Upper lobe of left lung (tissue), 6 donors: Measurements from ENCODE around the gene FGF7. TPM values are rescaled to one million over a fixed set of nuclear protein-coding genes. Genes with fewer than 3 reads are reported as not detected.
"Not testable (repeated sequence)": the region's sequence is repeated elsewhere in the genome, so short reads cannot be mapped to it uniquely, and the experiment has no call there.

Source experiments
- ATAC-seq, 2 donors: fragments of 200-7000 bp; cut with Tn5 transposase; one replicate each; pipeline ENCODE4 v1.9.1; 2022; ENCODE audit warnings: mild to moderate bottlenecking in 2 of 2, moderate library complexity in 2 of 2; ENCODE audit not compliant: low FRiP score in 2 of 2
- DNase-seq, 2 donors: peaks; one replicate each; pipeline ENCODE4 v3.0.0-alpha.2; 2019 to 2020
- H3K27ac ChIP-seq, 4 donors: fragments of 200-600 bp; sonication (generic); one replicate each; pipeline ENCODE4 v1.5.1; 2016 to 2019
- H3K27me3 ChIP-seq, 4 donors: fragments of 200-600 bp; sonication (generic); one replicate each; pipeline ENCODE4 v1.5.1; 2017 to 2019
- H3K36me3 ChIP-seq, 4 donors: fragments of 200-600 bp; sonication (generic); one replicate each; pipeline ENCODE4 v1.5.1; 2016 to 2019
- H3K4me1 ChIP-seq, 4 donors: fragments of 200-600 bp; sonication (generic); one replicate each; pipeline ENCODE4 v1.5.1; 2018 to 2019
- H3K4me3 ChIP-seq, 4 donors: fragments of 200-600 bp; sonication (generic); one replicate each; pipeline ENCODE4 v1.5.1; 2017 to 2019; ENCODE audit warnings: mild to moderate bottlenecking in 2 of 4, moderate library complexity in 1 of 4
- H3K9me3 ChIP-seq, 4 donors: fragments of 200-600 bp; sonication (generic); one replicate each; pipeline ENCODE4 v1.5.1; 2018 to 2019
- EP300 ChIP-seq, 4 donors: sonication (generic); formaldehyde crosslinking; IDR thresholded peaks; one replicate each; pipeline ENCODE4 v1.5.1; 2017; ENCODE audit warnings: antibody characterized with exemption in 4 of 4, control low read depth in 2 of 4
- POLR2A ChIP-seq, 4 donors: fragments of 450-650 bp; IDR thresholded peaks; one replicate each; pipeline ENCODE4 v1.5.1; 2016 to 2017; ENCODE audit warnings: antibody characterized with exemption in 4 of 4, mild to moderate bottlenecking in 2 of 4
- POLR2AphosphoS5 ChIP-seq, 2 donors: sonication (generic); formaldehyde crosslinking; IDR thresholded peaks; one replicate each; pipeline ENCODE4 v1.5.1; 2017; ENCODE audit warnings: antibody characterized with exemption in 2 of 2
- WGBS, 2 donors: methylation state at CpG; one replicate each; pipeline ENCODE4 v1.1.5; 2017 to 2018; 5-methylcytosine and 5-hydroxymethylcytosine counted together
- total RNA-seq, 6 donors: library from RNA; depleted of rRNA in 4 of 6; stranded (reverse); fragments of >200 nt in 4 of 6; gene quantifications; one replicate each; pipeline versions ENCODE4 v1.1.0 to v1.2.1, GENCODE V29; 2016 to 2021
- TF ChIP-seq, protein P1 (sequence below), 6 experiments: fragments of 450-650 bp in 4 of 6; fragments of 200-600 bp in 2 of 6; sonication (generic) in 2 of 6; IDR thresholded peaks; one replicate each; pipeline ENCODE4 v1.5.1; 2016 to 2019; ENCODE audit warnings: antibody characterized with exemption in 6 of 6
- donor health status: DM: no; HTN: no; CAD: no; lungs with moderate emphysema.
- donor health status: DM: no; HTN: yes; CAD: no; lungs with severe emphysema.

The FGF7 gene
- total RNA-seq, 6 donors from 2014 or later = 7.2 to 33.7 (median 9.4) TPM

DNA sequence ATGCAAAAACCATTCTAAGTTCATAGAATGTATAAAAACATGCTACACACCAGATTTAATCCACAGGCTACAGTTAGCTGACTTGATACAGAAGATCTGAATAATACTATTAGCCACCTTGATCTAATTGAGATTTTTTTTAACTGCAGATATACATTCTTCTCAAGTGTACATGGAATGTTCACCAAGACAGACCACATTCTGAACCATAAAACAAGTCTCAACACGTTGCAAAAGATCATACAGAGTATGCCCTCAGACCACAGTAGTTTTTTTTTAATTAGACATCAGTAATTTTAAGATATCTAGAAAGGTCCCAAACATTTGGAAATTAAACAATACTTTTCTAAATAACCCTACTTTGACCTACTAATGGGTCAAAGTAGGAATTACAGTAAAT lies 83.3 kb downstream of the FGF7 start:
- ATAC-seq (no peak), DNase-seq (no peak)
- no peaks in the 10 kb centered on the region for H3K36me3 ChIP-seq
- WGBS, 2 donors = 44 to 45% methylated on average over 1 of the region's 1 CpG
- H3K9me3 ChIP-seq = peaks cover 0 to 5% (median 0%) of the 10 kb centered on the region in 4 donors
- TF ChIP-seq, protein P1, sequence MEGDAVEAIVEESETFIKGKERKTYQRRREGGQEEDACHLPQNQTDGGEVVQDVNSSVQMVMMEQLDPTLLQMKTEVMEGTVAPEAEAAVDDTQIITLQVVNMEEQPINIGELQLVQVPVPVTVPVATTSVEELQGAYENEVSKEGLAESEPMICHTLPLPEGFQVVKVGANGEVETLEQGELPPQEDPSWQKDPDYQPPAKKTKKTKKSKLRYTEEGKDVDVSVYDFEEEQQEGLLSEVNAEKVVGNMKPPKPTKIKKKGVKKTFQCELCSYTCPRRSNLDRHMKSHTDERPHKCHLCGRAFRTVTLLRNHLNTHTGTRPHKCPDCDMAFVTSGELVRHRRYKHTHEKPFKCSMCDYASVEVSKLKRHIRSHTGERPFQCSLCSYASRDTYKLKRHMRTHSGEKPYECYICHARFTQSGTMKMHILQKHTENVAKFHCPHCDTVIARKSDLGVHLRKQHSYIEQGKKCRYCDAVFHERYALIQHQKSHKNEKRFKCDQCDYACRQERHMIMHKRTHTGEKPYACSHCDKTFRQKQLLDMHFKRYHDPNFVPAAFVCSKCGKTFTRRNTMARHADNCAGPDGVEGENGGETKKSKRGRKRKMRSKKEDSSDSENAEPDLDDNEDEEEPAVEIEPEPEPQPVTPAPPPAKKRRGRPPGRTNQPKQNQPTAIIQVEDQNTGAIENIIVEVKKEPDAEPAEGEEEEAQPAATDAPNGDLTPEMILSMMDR (IDR thresholded peaks at IDR 0.05) = no peak
- TF ChIP-seq POLR2A (IDR thresholded peaks at IDR 0.05) (no peak), EP300 (IDR thresholded peaks at IDR 0.05) (no peak), POLR2AphosphoS5 (IDR thresholded peaks at IDR 0.05) (no peak)
- H3K27ac ChIP-seq = no peak overlapping the region
- H3K4me3 ChIP-seq = no peak overlapping the region
- no peaks in the 10 kb centered on the region for H3K27me3 ChIP-seq
- H3K4me1 ChIP-seq = no peaks in the 10 kb centered on the region

DNA sequence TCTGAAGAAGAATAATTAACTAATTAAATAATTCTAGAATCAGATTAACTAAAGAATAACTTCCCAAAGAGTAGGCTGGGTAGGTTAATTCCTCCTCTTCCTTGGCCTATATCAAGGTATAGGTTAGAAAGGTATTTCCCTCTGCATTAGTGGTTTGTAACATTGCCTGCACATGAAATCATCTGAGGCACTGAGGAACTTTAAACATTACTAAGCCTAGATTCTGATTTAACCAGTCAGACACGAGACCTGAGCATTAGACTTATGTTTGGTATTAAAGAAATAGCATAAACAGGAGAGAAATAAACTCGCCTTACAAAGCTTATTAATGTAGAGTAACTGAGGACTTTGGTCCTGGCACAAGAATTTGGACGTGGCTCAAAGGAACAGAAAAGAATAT lies 84.2 kb downstream of the FGF7 start:
- no peak overlapping the region for H3K4me3 ChIP-seq
- H3K36me3 ChIP-seq = no peaks in the 10 kb centered on the region
- no peak for DNase-seq
- TF ChIP-seq, protein P1 (IDR thresholded peaks at IDR 0.05) = no peak
- TF ChIP-seq POLR2A (IDR thresholded peaks at IDR 0.05) (no peak), EP300 (IDR thresholded peaks at IDR 0.05) (no peak), POLR2AphosphoS5 (IDR thresholded peaks at IDR 0.05) (no peak)
- no peak for ATAC-seq
- no peaks in the 10 kb centered on the region for H3K4me1 ChIP-seq
- WGBS, 2 donors = 78 to 80% methylated on average over 3 of the region's 3 CpGs
- no peaks in the 10 kb centered on the region for H3K27me3 ChIP-seq
- no peaks in the 10 kb centered on the region for H3K9me3 ChIP-seq
- no peak overlapping the region for H3K27ac ChIP-seq

DNA sequence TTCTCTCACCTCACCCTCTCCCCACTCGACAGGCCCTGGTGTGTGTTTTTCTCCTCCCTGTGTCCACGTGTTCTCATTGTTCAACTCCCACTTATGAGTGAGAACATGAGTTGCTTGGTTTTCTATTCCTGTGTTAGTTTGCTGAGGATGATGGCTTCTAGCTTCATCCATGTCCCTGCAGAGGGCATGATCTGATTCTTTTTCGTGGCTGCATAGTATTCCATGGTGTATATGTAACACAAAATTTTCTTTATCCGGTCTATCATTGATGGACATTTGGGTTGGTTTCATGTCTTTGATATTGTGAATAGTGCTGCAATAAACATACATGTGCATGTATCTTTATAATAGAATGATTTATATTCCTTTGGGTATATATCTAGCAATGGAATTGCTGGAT lies 89.7 kb downstream of the FGF7 start:
- 89 to 93% methylated on average over 4 of the region's 4 CpGs for WGBS, 2 donors
- not testable (repeated sequence) for H3K27ac ChIP-seq, H3K4me1 ChIP-seq, ATAC-seq, DNase-seq, H3K36me3 ChIP-seq, H3K9me3 ChIP-seq, H3K4me3 ChIP-seq, H3K27me3 ChIP-seq

DNA sequence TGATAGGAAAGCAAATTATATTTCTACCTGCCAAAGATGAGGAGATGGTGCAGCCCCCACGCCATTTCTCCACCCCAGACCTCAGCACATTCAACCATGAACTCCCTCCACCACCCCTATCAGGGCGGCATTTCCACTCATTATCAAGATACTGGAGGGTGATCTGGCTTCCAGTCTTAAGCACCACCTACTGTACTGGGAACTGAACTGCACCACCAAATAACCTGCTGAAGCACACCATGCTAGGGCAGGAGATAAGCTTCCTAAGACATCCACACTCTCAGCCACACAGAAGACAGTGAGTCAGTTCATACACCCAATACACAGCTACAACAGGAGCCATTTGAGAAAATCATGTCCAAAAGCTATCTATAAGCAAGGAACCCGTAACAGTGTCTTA lies 98.8 kb downstream of the FGF7 start:
- H3K27me3 ChIP-seq = no peaks in the 10 kb centered on the region

DNA sequence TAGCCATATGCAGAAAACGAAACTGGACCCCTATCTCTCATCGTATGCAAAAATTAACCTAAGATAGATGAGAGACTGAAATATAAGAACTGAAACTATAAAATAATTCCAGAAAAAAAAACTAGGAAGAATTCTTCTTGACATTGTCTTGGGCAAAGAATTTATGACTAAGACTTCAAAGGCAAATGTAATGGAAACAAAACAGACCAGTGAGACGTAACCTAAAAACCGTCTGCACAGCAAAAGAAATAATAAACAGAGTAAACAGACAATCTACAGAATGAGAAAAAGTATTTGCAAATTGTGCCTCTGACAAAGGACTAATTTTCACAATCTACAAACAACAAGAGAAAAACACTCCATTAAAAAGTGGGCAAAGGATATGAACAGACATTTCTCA lies 105.2 kb downstream of the FGF7 start:
- 82 to 86% methylated on average over 4 of the region's 4 CpGs for WGBS, 2 donors
- ATAC-seq (no peak), DNase-seq (no peak)
- Histone ChIP-seq H3K27ac (no peak overlapping the region), H3K27me3 (no peaks in the 10 kb centered on the region), H3K36me3 (no peaks in the 10 kb centered on the region), H3K9me3 (no peaks in the 10 kb centered on the region), H3K4me1 (no peaks in the 10 kb centered on the region), H3K4me3 (no peak overlapping the region)
- TF ChIP-seq, protein P1 (IDR thresholded peaks at IDR 0.05) = no peak
- TF ChIP-seq POLR2AphosphoS5 (IDR thresholded peaks at IDR 0.05) = no peak

More for the DNA sequence above, 98.8 kb downstream of the FGF7 start:
- Histone ChIP-seq H3K4me3 (no peak overlapping the region), H3K9me3 (peaks cover 0 to 3% (median 0%) of the 10 kb centered on the region in 4 donors), H3K36me3 (no peaks in the 10 kb centered on the region), H3K4me1 (no peaks in the 10 kb centered on the region), H3K27ac (no peak overlapping the region)
- TF ChIP-seq POLR2A (IDR thresholded peaks at IDR 0.05) (no peak), POLR2AphosphoS5 (IDR thresholded peaks at IDR 0.05) (no peak), EP300 (IDR thresholded peaks at IDR 0.05) (no peak)
- TF ChIP-seq, protein P1 (IDR thresholded peaks at IDR 0.05) = no peak
- 73 to 74% methylated on average over 3 of the region's 3 CpGs for WGBS, 2 donors
- DNase-seq (no peak), ATAC-seq (no peak)
